Common myeloid progenitor, CD34-positive (primary cell): ENCODE data around the gene GNG12.

Experiments
- CTCF ChIA-PET: fragments of 350-600 bp; sonication (Branson Sonifier 250); formaldehyde crosslinking; loops from one replicate; lab custom pipeline; 2021; ENCODE audit warnings: antibody characterized with exemption; lab: Charles Lee
- POLR2A ChIA-PET: fragments of 350-600 bp; sonication (Branson Sonifier 250); formaldehyde crosslinking; loops from one replicate; lab custom pipeline; 2021; ENCODE audit warnings: antibody characterized with exemption; lab: Charles Lee
- DNase-seq, 3 donors: peaks; one replicate each; pipeline versions ENCODE4 v3.0.0 to v3.0.0-alpha.2; 2013
- H3K27ac ChIP-seq, 2 experiments: 1 replicate in 1 of 2; 2 replicates in 1 of 2; pipeline ENCODE4 v1.7.0; 2013; ENCODE audit warnings: inconsistent platforms in 2 of 2, low read length in 2 of 2, mild to moderate bottlenecking in 2 of 2, low read depth in 1 of 2, moderate library complexity in 1 of 2; ENCODE audit not compliant: severe bottlenecking in 2 of 2, insufficient read depth in 1 of 2, poor library complexity in 1 of 2
- H3K27me3 ChIP-seq, 5 experiments: replicated peaks in 2 of 5; 1 replicate in 3 of 5; 2 replicates in 2 of 5; pipeline versions ENCODE4 v1.6.1 to v1.7.0; 2013; ENCODE audit warnings: low read length in 4 of 5, mild to moderate bottlenecking in 2 of 5, moderate library complexity in 2 of 5, inconsistent platforms in 1 of 5; ENCODE audit not compliant: insufficient read depth in 5 of 5, control insufficient read depth in 4 of 5
- H3K36me3 ChIP-seq, 4 experiments: 1 replicate in 2 of 4; 2 replicates in 2 of 4; pipeline versions ENCODE4 v1.6.1 to v1.7.0; 2013; ENCODE audit warnings: low read length in 3 of 4, control low read depth in 1 of 4, mild to moderate bottlenecking in 1 of 4; ENCODE audit not compliant: control insufficient read depth in 4 of 4, insufficient read depth in 4 of 4
- H3K4me1 ChIP-seq, 4 experiments: 1 replicate in 3 of 4; 2 replicates in 1 of 4; pipeline versions ENCODE4 v1.6.1 to v1.7.1; 2013; ENCODE audit warnings: low read length in 3 of 4, mild to moderate bottlenecking in 3 of 4, control low read depth in 1 of 4, inconsistent platforms in 1 of 4, moderate library complexity in 1 of 4; ENCODE audit not compliant: control insufficient read depth in 4 of 4, insufficient read depth in 4 of 4; ENCODE audit errors: control extremely low read depth in 1 of 4
- H3K4me3 ChIP-seq, 7 experiments: 1 replicate in 4 of 7; 2 replicates in 3 of 7; pipeline versions ENCODE4 v1.5.1 to v1.7.0; 2013; ENCODE audit warnings: mild to moderate bottlenecking in 7 of 7, low read length in 6 of 7, moderate library complexity in 6 of 7, inconsistent platforms in 2 of 7, low read depth in 2 of 7, control low read depth in 1 of 7; ENCODE audit not compliant: insufficient read depth in 4 of 7, control insufficient read depth in 1 of 7; ENCODE audit errors: extremely low read depth in 1 of 7
- H3K9me3 ChIP-seq, 5 experiments: 1 replicate in 4 of 5; 2 replicates in 1 of 5; pipeline versions ENCODE4 v1.6.1 to v1.7.1; 2013; ENCODE audit warnings: low read length in 4 of 5, mild to moderate bottlenecking in 2 of 5, inconsistent platforms in 1 of 5, low read depth in 1 of 5, moderate library complexity in 1 of 5; ENCODE audit not compliant: control insufficient read depth in 4 of 5, insufficient read depth in 2 of 5; ENCODE audit errors: control extremely low read depth in 1 of 5
- WGBS: methylation state at CpG from one replicate; pipeline ENCODE4 v1.1.5; 2013; ENCODE audit not compliant: insufficient coverage; 5-methylcytosine and 5-hydroxymethylcytosine counted together

The GNG12 gene

GRCh38 chr1:67793562-67793961 is 39.7 kb downstream of the GNG12 start:
- Histone ChIP-seq H3K9me3 (peaks cover 0 to 3% (median 0%) of the 10 kb centered on the region in 5 experiments), H3K4me3 (no peak overlapping the region), H3K4me1 (no peaks in the 10 kb centered on the region), H3K36me3 (no peaks in the 10 kb centered on the region), H3K27ac (no peak overlapping the region), H3K27me3 (peaks cover 0 to 4% (median 0%) of the 10 kb centered on the region in 5 experiments)
- ChIA-PET CTCF (interaction anchor here (0.7 kb wide), 1 partner anchor 308 kb away, joined by 3 read pairs; no protein-coding TSS in a partner anchor), POLR2A (no interaction called here)
- DNase-seq = no peak
- WGBS = 90% methylated on average over 3 of the region's 3 CpGs

- no peak overlapping the region for H3K27ac ChIP-seq
- H3K27me3 ChIP-seq = peaks cover 0 to 4% (median 0%) of the 10 kb centered on the region in 5 experiments
- DNase-seq = no peak
- no peaks in the 10 kb centered on the region for H3K36me3 ChIP-seq
- H3K4me1 ChIP-seq = no peaks in the 10 kb centered on the region
- H3K9me3 ChIP-seq = peaks cover 0 to 3% (median 0%) of the 10 kb centered on the region in 5 experiments
- ChIA-PET CTCF (interaction anchor here (0.7 kb wide), 1 partner anchor 307 kb away, joined by 3 read pairs; no protein-coding TSS in a partner anchor), POLR2A (no interaction called here)
- 67% methylated on average over 1 of the region's 1 CpG for WGBS
- no peak overlapping the region for H3K4me3 ChIP-seq
Observed at GRCh38 chr1:67792741-67793458, 40.4 kb downstream of the GNG12 start.

DNA sequence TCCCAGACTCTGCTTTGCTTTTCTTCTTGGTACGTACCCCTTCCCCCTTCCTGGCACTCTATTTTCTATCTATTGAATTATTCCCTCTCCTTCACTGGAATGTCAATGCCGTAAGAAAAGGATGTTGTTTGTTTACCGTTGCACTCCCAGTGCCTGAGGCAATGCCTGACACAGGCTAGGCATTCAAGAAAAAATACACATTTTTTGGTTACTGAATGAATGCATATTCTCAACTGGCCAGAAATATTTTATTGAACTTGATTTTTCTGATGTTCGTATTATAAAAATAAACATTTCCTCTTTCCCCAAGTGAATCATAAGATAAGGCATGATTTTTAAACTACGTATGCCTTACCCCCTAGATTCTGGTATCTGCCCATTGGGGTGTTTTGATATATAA is 41.2 kb downstream of the GNG12 start:
- no peak for DNase-seq
- H3K36me3 ChIP-seq = no peaks in the 10 kb centered on the region
- peaks cover 0 to 4% (median 0%) of the 10 kb centered on the region in 5 experiments for H3K27me3 ChIP-seq
- no CpG with 5 or more reads among the region's 5 CpGs for WGBS
- CTCF ChIA-PET = no interaction called here
- no peak overlapping the region for H3K27ac ChIP-seq
- H3K4me3 ChIP-seq = no peak overlapping the region
- H3K9me3 ChIP-seq = peaks cover 0 to 3% (median 0%) of the 10 kb centered on the region in 5 experiments
- POLR2A ChIA-PET = no interaction called here
- no peaks in the 10 kb centered on the region for H3K4me1 ChIP-seq

DNA sequence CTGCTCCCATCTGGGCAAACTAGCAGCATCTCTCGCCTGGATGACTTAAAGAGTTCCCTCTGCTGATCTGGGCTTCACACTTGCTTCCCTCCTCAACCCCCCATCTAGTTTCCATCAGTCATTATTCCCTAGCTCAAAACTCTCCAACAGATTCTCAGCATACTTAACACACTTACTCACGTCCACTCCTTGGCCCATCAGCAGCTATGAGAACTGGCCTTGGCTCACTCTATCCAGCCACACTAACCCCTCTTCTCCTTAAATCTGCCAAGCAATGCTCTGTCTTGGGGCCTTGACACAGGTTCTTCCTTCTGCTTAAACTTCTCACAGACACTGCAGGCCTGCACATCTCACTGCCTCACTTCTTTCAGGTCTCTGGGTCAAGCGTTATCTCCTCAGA is 41.6 kb downstream of the GNG12 start:
- peaks cover 0 to 1% (median 0%) of the 10 kb centered on the region in 5 experiments for H3K9me3 ChIP-seq
- no peak for DNase-seq
- no peak overlapping the region for H3K4me3 ChIP-seq
- ChIA-PET CTCF (no interaction called here), POLR2A (no interaction called here)
- no peak overlapping the region for H3K27ac ChIP-seq
- WGBS = 95% methylated on average over 3 of the region's 3 CpGs
- H3K27me3 ChIP-seq = peaks cover 0 to 4% (median 0%) of the 10 kb centered on the region in 5 experiments
- no peaks in the 10 kb centered on the region for H3K4me1 ChIP-seq
- H3K36me3 ChIP-seq = no peaks in the 10 kb centered on the region

- CTCF ChIA-PET = no interaction called here
- Histone ChIP-seq H3K4me1 (no peaks in the 10 kb centered on the region), H3K4me3 (no peak overlapping the region), H3K9me3 (no peaks in the 10 kb centered on the region), H3K27ac (no peak overlapping the region), H3K27me3 (peaks cover 0 to 4% (median 0%) of the 10 kb centered on the region in 5 experiments), H3K36me3 (no peaks in the 10 kb centered on the region)
- WGBS = 60% methylated on average over 1 of the region's 1 CpG
- POLR2A ChIA-PET = no interaction called here
- no peak for DNase-seq
Observed at GRCh38 chr1:67791261-67791660, 42.0 kb downstream of the GNG12 start.

GRCh38 chr1:67790201-67790692 is 43.0 kb downstream of the GNG12 start:
- Histone ChIP-seq H3K4me1 (no peaks in the 10 kb centered on the region), H3K4me3 (no peak overlapping the region), H3K9me3 (no peaks in the 10 kb centered on the region), H3K27ac (no peak overlapping the region), H3K36me3 (no peaks in the 10 kb centered on the region), H3K27me3 (peaks cover 0 to 4% (median 0%) of the 10 kb centered on the region in 5 experiments)
- ChIA-PET POLR2A (no interaction called here), CTCF (no interaction called here)
- no peak for DNase-seq
- 100% methylated on average over 1 of the region's 7 CpGs for WGBS

GRCh38 chr1:67789551-67789950 is 43.7 kb downstream of the GNG12 start:
- no peak overlapping the region for H3K4me3 ChIP-seq
- CTCF ChIA-PET = no interaction called here
- H3K36me3 ChIP-seq = no peaks in the 10 kb centered on the region
- peaks cover 0 to 4% (median 0%) of the 10 kb centered on the region in 5 experiments for H3K27me3 ChIP-seq
- no peak overlapping the region for H3K27ac ChIP-seq
- H3K4me1 ChIP-seq = no peaks in the 10 kb centered on the region
- 72% methylated on average over 6 of the region's 6 CpGs for WGBS
- POLR2A ChIA-PET = no interaction called here
- H3K9me3 ChIP-seq = no peaks in the 10 kb centered on the region
- peak in 1 of 3 donors; percentile 23 for DNase-seq
